GM21825 (cell line): ENCODE data around the gene CHKA.

ENCODE experiments used
- ATAC-seq: cut with Tn5 transposase; IDR thresholded peaks from one replicate; pipeline ENCODE4 v1.9.1; 2021; ENCODE audit warnings: mild to moderate bottlenecking, moderate library complexity; ENCODE audit not compliant: unreplicated experiment

The CHKA gene

GRCh38 chr11:68004551-68005335 is 116.4 kb downstream of the CHKA start:
- ATAC-seq, result no peak

GRCh38 chr11:68003846-68004550 is 117.2 kb downstream of the CHKA start, which contains the start of gene UNC93B1:
Gene UNC93B1, minus strand, starts transcription at chr11:68004097. Its CDS starts 54 bp downstream, at chr11:68004043.
- peak; percentile 62 for ATAC-seq

- ATAC-seq, result peak; percentile 32
Measured at GRCh38 chr11:68002938-68003845, 118.0 kb downstream of the CHKA start.
